A673 (cell line): ENCODE results near the gene KIRREL3.

ENCODE experiments used
- CTCF ChIP-seq: fragments of 300-800, 200-600 bp; sonication (generic); conservative IDR thresholded peaks from 2 replicates; pipeline ENCODE4 v1.5.1; 2017; ENCODE audit warnings: low read depth, mild to moderate bottlenecking, antibody characterized with exemption, low read length, moderate library complexity, mixed read lengths
- EZH2 ChIP-seq: fragments of 200-600 bp; sonication (generic); IDR thresholded peaks from 2 replicates; pipeline ENCODE4 v1.6.1; 2017; ENCODE audit warnings: borderline replicate concordance, low read depth, mild to moderate bottlenecking, mixed read lengths, antibody characterized with exemption, low read length; ENCODE audit not compliant: poor library complexity, severe bottlenecking

- TF ChIP-seq EZH2 (no peak), CTCF (no peak)
Measured at GRCh38 chr11:126575849-126576248, 424.7 kb downstream of the KIRREL3 start.
